ENCODE data around the gene CASS4.
A peak's percentile ranks its signal among the peaks of the same experiment; 100 is the strongest.
"Not testable (repeated sequence)": the region's sequence is repeated elsewhere in the genome, so short reads cannot be mapped to it uniquely, and the experiment has no call there.

The CASS4 gene, protein sequence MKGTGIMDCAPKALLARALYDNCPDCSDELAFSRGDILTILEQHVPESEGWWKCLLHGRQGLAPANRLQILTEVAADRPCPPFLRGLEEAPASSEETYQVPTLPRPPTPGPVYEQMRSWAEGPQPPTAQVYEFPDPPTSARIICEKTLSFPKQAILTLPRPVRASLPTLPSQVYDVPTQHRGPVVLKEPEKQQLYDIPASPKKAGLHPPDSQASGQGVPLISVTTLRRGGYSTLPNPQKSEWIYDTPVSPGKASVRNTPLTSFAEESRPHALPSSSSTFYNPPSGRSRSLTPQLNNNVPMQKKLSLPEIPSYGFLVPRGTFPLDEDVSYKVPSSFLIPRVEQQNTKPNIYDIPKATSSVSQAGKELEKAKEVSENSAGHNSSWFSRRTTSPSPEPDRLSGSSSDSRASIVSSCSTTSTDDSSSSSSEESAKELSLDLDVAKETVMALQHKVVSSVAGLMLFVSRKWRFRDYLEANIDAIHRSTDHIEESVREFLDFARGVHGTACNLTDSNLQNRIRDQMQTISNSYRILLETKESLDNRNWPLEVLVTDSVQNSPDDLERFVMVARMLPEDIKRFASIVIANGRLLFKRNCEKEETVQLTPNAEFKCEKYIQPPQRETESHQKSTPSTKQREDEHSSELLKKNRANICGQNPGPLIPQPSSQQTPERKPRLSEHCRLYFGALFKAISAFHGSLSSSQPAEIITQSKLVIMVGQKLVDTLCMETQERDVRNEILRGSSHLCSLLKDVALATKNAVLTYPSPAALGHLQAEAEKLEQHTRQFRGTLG

DNA sequence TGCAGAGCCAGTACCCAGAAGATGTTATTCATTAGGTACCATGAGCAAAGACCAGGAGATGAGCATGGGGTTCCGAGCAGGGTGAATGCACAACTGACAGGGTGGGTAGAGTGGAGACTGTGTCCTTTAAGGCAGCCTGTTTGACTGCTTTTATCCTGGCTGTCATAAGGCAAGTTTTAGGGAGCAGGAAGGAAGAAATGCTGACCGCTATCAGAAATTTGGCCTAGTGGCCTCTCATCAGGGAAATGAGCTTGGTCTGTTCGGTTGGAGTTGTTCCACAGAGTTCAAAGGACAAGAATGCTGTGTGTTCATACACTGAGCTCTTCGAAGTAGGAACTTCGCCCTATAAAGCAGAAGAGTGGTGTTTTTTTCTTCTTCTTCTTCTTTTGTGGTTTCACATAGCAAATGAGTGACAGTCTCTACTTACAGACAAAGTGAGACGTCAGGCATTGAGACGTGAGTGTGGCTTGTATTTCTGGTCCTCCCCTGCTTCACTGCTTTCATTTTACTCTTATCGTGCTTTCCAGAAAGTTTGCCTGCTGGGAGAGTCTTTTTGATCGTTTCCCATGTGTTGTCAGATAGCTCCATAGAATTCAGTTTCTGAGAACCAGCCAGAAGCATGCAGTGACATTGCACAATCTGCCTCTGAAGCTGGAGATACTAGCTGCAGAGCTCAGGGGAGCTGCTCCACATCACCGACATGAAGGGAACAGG is at the start of gene CASS4:
TSS of gene CASS4 (plus strand) at position 502 of the 714 bp plus-strand sequence. CDS start at position 701, 199 bp downstream.
- peak; percentile 93 for DNase-seq (ENCODE audit: low spot score)

- DNase-seq (ENCODE audit: low spot score): peak; percentile 98
Measured at GRCh38 chr20:56362833-56363413, 49.1 kb upstream of the CASS4 start.

DNA sequence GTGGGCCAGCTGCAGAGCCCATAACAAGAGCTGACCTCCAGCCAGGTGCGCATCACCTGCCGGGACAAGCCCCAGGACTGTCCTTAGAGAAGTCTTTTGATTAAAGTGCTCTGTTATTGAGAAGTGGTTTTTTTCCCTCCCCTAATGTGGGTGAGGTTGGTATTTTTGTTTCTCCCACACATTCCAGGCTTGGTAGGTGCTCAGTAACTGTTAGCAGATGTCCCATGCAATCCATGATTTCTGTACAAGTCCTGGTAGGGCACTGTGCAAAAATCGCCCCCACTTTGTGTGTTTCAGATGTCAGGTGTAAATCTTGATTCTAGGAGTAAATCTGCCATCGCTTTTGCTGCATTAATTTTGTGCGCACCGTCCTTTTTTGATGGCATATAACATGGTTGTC is 48.6 kb upstream of the CASS4 start:
- no peak for DNase-seq (ENCODE audit: low spot score)

GRCh38 chr20:56368351-56369134 is 43.5 kb upstream of the CASS4 start:
- no peak for DNase-seq (ENCODE audit: low spot score)

DNA sequence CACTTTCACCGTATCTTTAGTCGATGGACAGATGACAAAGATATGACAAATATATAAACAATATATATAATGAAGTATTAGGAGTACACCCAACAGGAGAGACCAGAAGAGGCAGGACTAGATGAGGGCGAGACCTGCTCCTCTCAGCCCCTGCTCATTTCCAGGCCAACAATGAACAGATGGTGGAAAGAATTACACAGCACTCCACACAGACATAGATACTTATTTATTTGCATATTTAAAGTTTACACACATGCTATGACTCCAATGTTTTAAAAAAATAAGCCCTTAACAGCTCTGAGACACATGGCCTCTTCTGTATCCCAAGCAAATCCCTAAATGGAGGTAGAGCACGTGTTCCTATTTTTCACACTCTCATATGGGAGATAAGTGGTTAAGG is 42.9 kb upstream of the CASS4 start:
- no peak for DNase-seq (ENCODE audit: low spot score)

DNA sequence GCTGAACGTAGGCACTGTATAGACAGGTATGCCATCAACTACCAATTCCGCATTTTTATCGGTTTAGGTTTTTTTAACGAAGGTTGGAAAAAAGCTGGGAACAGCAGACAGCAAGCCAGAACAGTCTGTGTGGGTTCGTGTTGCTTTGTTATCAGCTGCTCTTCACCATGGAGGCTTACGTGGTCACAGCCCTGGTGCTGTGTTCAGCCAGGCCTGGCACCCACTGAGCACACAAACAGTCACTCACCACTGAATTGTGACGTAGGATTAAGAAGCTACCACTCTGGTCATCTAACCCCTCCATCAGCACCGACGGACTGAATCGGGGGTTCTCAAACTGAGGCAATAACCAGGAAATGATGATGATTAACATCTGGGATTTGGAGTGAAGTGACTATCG is 40.1 kb upstream of the CASS4 start:
- DNase-seq (ENCODE audit: low spot score): no peak

DNA sequence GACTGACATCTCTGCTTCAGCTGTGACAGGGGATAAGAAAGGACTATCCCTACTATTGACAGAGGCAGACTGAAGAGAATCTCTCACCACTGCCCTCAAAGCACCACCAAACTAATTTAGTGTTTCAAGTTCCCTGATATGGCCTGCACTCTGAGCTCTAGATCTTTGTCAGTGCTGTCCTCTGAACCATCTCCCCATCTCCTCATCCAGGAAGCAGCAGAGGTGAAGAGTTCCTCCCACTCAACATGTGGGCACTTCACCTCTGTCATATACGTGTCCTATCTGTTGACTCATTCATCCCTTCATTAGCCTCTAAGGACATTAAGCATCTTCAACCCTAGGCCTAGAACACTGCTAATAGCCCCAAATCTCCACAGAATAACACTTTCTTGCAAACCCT is 39.2 kb upstream of the CASS4 start:
- no peak for DNase-seq (ENCODE audit: low spot score)

DNA sequence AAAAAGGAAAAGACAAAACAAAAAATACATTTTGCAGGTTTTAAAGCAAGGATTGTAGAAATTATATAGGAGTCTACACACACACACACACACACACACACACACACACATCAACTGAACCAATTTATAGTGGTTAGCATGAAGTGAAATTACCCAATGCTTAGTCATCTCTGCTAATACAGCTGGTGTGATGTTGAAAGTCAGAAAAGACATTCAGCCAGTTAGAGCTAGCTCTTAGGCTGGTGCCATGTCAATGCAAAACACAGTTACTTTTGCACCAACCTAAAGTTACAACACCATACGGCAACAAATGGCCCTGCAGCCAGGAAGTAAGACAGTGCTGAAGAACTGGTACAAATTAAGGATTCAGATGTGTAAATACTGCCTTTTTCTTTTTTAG is 38.1 kb upstream of the CASS4 start:
- DNase-seq (ENCODE audit: low spot score): no peak

DNA sequence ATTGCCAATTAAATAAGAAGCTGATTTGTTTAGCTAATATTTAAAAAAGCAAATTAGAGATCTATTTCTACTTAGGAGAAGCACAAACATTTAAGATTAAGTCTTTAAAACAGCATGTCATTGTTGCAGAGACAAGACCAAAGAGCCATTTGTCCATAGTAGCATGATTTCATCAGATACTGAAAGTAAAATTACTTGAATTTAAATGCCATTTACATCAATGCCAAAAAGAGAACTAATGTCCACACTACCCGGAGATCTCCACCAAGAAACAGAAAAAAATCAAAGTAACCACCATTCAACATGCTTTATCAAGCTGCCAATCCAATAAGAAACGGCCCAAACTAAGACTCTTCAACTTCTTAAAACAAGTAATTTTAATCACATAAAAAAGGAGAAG is 35.7 kb upstream of the CASS4 start:
- no peak for DNase-seq (ENCODE audit: low spot score)

GRCh38 chr20:56378386-56378785 is 33.7 kb upstream of the CASS4 start:
- DNase-seq (ENCODE audit: low spot score): no peak

GRCh38 chr20:56380375-56380774 is 31.7 kb upstream of the CASS4 start:
- no peak for DNase-seq (ENCODE audit: low spot score)

DNA sequence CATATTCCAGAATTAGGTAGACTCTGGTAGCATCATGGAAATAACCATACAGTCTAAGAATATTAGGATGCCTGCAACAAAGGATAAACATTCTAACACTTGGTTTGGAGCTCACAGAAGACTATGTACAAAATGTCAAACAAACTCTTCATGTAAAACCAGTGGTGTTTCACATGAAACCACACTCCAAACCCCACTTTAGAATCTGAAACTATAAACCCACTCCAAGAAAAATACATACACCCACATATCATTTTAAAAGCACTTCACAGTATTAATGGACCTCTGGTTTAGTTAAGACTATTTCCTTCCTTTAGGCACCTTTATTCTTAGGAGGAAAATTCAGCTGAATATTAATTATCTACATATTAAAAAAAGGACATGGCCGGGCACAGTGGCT is 30.6 kb upstream of the CASS4 start:
- DNase-seq (ENCODE audit: low spot score): no peak

GRCh38 chr20:56382696-56383095 is 29.4 kb upstream of the CASS4 start:
- no peak for DNase-seq (ENCODE audit: low spot score)

DNA sequence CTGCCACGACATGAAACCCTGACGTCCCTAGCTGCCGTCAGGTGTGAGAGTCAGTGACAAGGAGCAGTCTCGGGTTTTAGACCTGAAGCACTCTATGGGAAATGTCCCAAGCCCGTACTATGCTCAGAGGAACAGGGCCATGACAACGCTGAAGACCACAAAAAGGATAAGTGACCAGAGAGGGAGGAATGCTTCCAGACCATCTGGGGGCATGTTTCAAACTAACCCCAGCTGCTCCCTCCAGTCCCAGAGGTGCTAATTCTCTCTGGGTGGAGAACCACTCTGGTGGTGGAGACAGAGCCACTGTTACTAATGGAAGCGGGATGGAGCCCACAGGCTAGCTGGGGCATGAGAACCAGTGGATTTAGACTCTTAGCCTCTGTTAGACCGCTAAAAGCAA is 28.7 kb upstream of the CASS4 start:
- DNase-seq (ENCODE audit: low spot score): no peak

GRCh38 chr20:56385130-56385529 is 26.9 kb upstream of the CASS4 start:
- DNase-seq (ENCODE audit: low spot score): no peak

- DNase-seq (ENCODE audit: low spot score): no peak
Measured at GRCh38 chr20:56386219-56386618, 25.8 kb upstream of the CASS4 start.

- DNase-seq (ENCODE audit: low spot score): no peak
Measured at GRCh38 chr20:56388882-56389281, 23.2 kb upstream of the CASS4 start.

GRCh38 chr20:56389807-56390206 is 22.3 kb upstream of the CASS4 start:
- no peak for DNase-seq (ENCODE audit: low spot score)

DNA sequence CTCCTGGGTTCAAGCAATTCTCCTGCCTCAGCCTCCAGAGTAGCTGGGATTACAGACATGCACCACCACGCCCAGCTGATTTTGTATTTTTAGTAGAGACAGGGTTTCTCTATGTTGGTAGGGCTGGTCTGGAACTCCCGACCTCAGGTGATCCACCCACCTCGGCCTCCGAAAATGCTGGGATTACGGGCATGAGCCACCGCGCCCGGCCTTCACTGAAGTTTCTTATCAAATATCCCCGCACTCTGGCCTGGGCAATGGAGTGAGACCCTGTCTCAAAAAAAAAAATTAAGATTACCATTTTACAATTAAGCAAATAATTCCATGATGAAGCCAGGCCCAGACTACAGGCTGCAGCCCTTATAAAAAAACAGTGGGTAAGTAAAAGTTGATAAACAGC is 21.7 kb upstream of the CASS4 start:
- not testable (repeated sequence) for DNase-seq (ENCODE audit: low spot score)

GRCh38 chr20:56391037-56391436 is 21.0 kb upstream of the CASS4 start:
- DNase-seq (ENCODE audit: low spot score): no peak

DNA sequence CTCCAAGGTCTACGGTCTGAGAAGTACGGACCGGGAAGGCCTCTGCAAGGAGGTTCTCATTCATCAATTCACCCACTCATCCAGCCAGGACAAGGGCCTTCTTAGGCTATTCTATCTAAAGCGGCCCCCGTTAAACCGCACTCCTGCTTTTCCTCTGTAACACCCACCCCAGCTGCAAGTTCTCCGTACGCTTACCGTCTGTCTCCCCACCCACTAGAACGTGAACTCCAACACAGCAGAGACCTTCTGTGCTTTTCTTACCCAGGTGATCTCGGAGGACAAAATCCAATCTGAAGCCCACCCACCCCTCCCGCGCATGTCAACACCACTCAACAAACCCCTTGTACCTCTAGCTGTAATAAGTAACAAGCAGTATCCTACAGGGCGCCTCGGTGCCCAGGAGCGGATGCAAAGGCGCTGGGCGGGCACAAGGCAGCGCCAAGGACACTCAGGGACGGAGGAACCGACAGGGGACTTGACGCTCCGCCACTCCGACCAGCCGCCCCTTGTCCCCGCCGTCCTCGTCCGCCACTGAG is 20.4 kb upstream of the CASS4 start:
- no peak for DNase-seq (ENCODE audit: low spot score)
